GM12873 (cell line): ENCODE results near the gene IRX6.

ENCODE experiments used
- CTCF ChIP-seq: IDR thresholded peaks from 2 replicates; pipeline ENCODE4 v1.5.1; 2012; ENCODE audit warnings: low read depth, mild to moderate bottlenecking, moderate library complexity, low read length, control low read depth; ENCODE audit not compliant: insufficient read depth; ENCODE audit errors: missing control alignments

The IRX6 gene

DNA sequence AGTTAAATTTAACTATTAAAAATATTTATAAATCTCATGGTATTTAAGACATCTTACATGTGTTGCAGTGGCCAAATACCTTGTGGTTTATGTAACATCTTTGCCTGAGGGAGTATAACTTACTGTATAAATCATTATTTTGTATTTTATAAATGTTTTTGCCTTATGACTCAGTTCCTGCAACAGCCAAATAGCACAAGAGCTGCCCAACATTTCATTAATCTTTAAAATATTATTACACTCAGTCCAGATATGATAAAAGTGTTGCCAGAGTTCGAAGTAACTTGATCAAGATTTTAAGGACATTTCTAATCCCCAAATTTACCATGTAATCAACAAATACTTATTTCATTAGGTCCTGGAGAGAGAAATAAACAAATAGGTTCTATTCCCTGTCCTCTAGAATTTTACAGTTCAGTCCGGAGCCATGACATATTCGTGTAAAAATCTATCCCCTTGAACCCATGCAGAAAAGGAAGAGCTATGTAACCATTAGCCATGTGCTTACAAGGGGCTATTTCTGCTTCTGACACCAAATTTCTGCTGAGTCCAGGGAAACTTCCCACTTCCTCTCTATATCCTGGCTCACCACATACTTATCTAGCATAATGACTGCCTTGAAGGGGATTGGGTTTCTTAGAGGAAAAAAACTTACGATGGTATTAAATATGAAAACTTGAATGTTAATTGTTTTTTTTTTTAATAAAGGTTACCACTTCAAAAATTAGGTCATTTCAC is 44.0 kb downstream of the IRX6 start:
- TF ChIP-seq CTCF: no peak

GRCh38 chr16:55369151-55369550 is 45.1 kb downstream of the IRX6 start:
- TF ChIP-seq CTCF: no peak

DNA sequence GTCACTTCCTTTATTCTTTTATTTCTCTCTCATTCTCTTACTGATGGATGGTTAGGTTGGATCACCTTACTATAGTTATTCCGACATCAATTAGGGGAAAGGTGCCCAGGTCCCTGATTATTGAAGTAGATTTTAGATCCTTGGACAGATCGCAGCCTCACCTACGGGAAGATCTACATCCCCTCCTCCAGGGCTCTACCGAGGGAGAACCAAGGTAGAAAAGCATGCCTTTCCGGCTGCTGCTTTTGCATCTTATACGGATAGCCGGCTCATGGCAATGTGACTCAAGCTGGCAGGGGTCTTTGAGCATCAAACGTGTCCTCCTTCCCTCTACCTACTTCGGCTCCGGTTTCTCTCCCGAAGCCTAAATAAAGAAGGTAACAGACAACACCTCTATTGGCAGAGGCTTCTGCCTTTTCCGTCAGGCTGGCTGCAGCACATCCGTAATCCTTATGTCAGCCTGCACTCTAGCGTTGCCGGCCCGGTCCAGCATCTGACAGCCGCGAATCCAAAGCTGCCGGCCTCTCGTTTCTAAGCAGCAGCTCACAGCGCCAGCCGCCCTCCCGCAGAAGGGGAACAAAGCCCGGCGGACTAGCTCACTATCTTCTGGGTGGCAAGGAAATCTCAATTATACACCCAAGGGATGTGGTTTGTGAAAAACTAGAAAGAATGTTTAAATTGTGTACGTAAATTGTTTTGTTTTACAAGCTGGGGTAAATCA is 46.9 kb downstream of the IRX6 start:
- peak; percentile 32 for TF ChIP-seq CTCF

DNA sequence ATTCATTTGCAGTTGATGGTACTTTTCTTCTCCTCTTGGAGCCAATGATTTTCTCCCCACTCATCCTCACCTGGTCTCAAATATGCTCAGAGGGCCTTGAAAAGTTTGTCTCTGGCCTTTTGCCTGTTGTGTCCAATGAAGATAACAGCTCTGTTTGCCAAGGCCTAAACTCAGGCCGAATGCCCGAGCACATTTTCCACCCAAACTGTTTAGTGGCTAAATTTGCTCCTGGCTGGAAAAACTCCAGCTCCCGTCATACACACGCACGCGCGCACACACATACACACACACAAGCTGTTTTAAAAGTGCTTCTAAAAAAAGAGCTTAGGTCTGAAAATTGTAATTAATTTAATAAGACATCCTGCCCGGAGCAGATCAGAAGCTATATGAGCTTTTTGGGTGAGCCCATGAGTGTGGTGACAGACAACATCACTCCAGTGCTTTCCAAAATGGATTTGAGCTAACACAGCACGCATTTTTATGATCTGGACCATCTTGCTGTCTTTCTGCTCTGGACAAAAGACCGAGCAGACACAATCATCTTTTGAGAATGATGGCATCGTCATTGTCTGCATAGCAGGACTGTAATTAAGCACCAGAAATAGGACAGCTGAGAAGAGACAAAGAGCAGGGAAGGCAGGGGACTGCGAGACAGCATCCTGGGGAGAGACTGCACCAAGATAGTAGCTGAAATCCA is 48.9 kb downstream of the IRX6 start:
- no peak for TF ChIP-seq CTCF

- TF ChIP-seq CTCF: no peak
Measured at GRCh38 chr16:55373489-55373832, 49.5 kb downstream of the IRX6 start.

GRCh38 chr16:55376045-55376444 is 52.0 kb downstream of the IRX6 start:
- no peak for TF ChIP-seq CTCF

GRCh38 chr16:55376567-55377167 is 52.7 kb downstream of the IRX6 start:
- no peak for TF ChIP-seq CTCF
